H7 (cell line): ENCODE measurements around the gene DGAT2L6. TPM values are rescaled to one million over a fixed set of nuclear protein-coding genes. Genes with fewer than 3 reads are reported as not detected.
"Not testable (repeated sequence)": the region's sequence is repeated elsewhere in the genome, so short reads cannot be mapped to it uniquely, and the experiment has no call there.

Source experiments
- DNase-seq: peaks from one replicate; pipeline ENCODE4 v3.0.0; 2012
- H3K27me3 ChIP-seq: 2 replicates; pipeline ENCODE4 v1.6.0; 2011; ENCODE audit warnings: mild to moderate bottlenecking, low read length; ENCODE audit not compliant: control insufficient read depth, insufficient read depth
- H3K36me3 ChIP-seq: replicated peaks from 2 replicates; pipeline ENCODE4 v1.5.1; 2011; ENCODE audit warnings: low read length; ENCODE audit not compliant: control insufficient read depth, insufficient read depth
- H3K4me3 ChIP-seq: 2 replicates; pipeline ENCODE4 v1.5.1; 2011; ENCODE audit warnings: low read depth, mild to moderate bottlenecking, control low read depth, low read length, moderate library complexity; ENCODE audit not compliant: insufficient read depth
- total RNA-seq: library from RNA; depleted of rRNA; stranded (reverse); fragments of >200 nt; shearing (Covaris generic); gene quantifications from 2 replicates; pipeline ENCODE4 v1.2.3, GENCODE V29; 2014; rRNA removed

The DGAT2L6 gene
- total RNA-seq, 1 experiment from 2014 or later = not detected

- Histone ChIP-seq H3K36me3 (no peaks in the 10 kb centered on the region), H3K27me3 (no peaks in the 10 kb centered on the region), H3K4me3 (no peak within 1 kb of the TSS)
- no peak for DNase-seq
These were observed 57.1 kb downstream of the DGAT2L6 start, which contains the start of gene AWAT1 for GRCh38 chrX:70234355-70234754. TSS of gene AWAT1 (plus strand) at chrX:70234655. CDS start at chrX:70234696, 41 bp downstream.

- no peak overlapping the region for H3K4me3 ChIP-seq
- H3K36me3 ChIP-seq = no peaks in the 10 kb centered on the region
- no peak for DNase-seq
- H3K27me3 ChIP-seq = no peaks in the 10 kb centered on the region
These were observed 63.5 kb downstream of the DGAT2L6 start for GRCh38 chrX:70240751-70241150.

DNA sequence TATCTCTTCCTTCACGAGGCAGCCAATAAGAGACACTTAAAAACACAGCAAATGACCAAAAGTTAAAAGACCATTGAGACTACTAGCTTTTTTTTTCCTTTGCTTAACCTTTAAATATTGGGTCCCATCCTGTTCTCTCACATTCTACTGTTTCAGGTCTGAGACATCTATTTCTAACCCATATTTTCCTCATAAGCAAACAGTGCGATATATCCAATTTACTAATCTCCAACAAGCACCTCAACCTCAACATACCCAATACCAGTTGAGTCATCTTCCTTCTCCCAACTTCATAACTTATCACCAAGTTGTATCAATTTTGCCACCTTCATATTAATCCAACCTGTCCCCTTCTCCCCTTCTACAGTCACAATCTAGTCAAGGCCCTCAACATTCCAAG is 64.2 kb downstream of the DGAT2L6 start:
- Histone ChIP-seq H3K36me3 (no peaks in the 10 kb centered on the region), H3K27me3 (no peaks in the 10 kb centered on the region), H3K4me3 (no peak overlapping the region)
- no peak for DNase-seq

DNA sequence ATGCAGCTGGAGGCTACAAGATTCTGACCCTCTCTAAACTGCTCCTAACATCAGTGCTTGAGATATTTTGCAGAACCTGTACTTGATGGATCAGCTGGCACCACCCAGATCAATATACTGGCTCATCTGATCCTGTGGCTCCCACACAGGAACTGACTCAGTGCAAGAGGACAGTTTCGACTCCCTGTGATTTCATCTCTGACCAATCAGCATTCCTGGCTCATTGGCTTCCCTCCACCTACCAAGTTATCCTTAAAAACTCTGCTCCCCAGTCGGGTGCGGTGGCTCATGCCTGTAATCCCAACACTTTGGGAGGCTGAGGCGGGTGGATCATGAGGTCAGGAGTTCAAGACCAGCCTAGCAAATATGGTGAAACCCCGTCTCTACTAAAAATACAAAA is 66.3 kb downstream of the DGAT2L6 start:
- H3K36me3 ChIP-seq, H3K4me3 ChIP-seq, H3K27me3 ChIP-seq, DNase-seq: not testable (repeated sequence)

DNA sequence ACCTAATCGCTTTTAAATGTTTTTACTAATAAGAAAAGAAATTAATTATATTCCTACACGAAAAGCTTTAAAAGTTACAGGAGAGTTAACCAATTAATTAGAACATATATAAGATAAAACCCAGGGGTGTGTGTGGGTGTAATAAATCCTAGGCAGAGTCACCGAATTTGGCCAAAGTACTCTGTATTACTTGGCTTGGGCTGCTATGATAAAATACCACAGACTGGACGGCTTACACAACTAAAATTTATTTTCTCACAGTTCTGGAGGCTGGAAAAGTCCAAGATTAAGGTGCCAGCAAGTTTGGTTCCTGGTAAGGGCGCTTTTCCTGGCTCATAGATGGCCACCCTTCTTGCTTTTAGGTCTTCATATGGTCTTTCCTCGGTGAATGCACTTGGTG is 67.6 kb downstream of the DGAT2L6 start:
- no peaks in the 10 kb centered on the region for H3K36me3 ChIP-seq
- H3K4me3 ChIP-seq = no peak overlapping the region
- DNase-seq = no peak
- H3K27me3 ChIP-seq = no peaks in the 10 kb centered on the region

- H3K4me3 ChIP-seq = no peak overlapping the region
- DNase-seq = no peak
- H3K27me3 ChIP-seq = no peaks in the 10 kb centered on the region
- no peaks in the 10 kb centered on the region for H3K36me3 ChIP-seq
These were observed 70.0 kb downstream of the DGAT2L6 start for GRCh38 chrX:70247252-70247651.

DNA sequence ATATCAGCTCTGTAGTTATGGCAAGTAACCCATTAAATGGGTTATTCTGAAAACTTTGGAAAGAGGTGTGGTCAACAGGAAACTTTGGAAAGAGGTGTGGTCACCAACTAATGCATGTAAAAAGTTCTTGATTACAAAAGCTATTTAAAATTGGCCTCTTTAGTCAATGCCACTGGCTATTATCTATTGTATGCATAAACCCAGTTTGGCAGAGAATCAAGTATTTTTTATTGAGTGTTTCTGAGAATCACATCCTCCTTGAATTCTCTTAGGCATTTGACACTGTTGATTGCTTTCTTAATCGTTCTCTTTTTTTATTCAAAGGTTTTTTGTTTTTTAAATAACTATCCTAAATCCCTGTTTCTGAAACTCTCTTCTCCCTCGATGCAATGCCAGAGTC is 75.2 kb downstream of the DGAT2L6 start:
- Histone ChIP-seq H3K27me3 (no peaks in the 10 kb centered on the region), H3K36me3 (no peaks in the 10 kb centered on the region), H3K4me3 (no peak overlapping the region)
- no peak for DNase-seq

GRCh38 chrX:70253377-70254062 is 76.2 kb downstream of the DGAT2L6 start:
- Histone ChIP-seq H3K27me3 (no peaks in the 10 kb centered on the region), H3K36me3 (no peaks in the 10 kb centered on the region), H3K4me3 (no peak overlapping the region)
- no peak for DNase-seq

DNA sequence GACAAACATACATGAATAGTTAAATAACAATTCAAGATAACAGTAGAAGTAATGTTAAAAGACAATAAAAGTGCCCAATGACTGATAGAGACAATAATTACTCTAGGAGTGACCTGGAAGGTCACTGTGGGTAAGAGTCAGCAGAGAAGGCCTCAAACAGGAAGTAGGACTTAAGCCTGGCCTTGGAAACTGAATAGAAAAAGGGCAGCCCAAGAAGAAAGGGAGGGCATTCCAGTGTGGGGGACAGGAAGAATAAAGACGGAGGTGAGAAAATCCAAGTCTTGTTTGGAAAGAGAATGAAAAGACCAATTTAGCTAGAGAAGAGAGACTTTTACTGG is 76.7 kb downstream of the DGAT2L6 start:
- H3K4me3 ChIP-seq = no peak overlapping the region
- H3K36me3 ChIP-seq = no peaks in the 10 kb centered on the region
- no peak for DNase-seq
- H3K27me3 ChIP-seq = no peaks in the 10 kb centered on the region

- DNase-seq = no peak
- no peaks in the 10 kb centered on the region for H3K36me3 ChIP-seq
- H3K4me3 ChIP-seq = no peak overlapping the region
- no peaks in the 10 kb centered on the region for H3K27me3 ChIP-seq
These were observed 77.6 kb downstream of the DGAT2L6 start for GRCh38 chrX:70254909-70255308.

Other genes starting within 250 kb of the DGAT2L6 start
- gene AWAT2, start 127.5 kb upstream of the DGAT2L6 start, total RNA-seq = 0.26 TPM in 1 of 2 replicates, not detected in the other
- gene OTUD6A, start 115.0 kb upstream of the DGAT2L6 start, total RNA-seq = not detected in 2 replicates
- 47.5 and 57.2 TPM in 2 replicates for gene IGBP1, start 44.0 kb upstream of the DGAT2L6 start, total RNA-seq
- gene AWAT1, start 57.2 kb downstream of the DGAT2L6 start, total RNA-seq = not detected in 2 replicates
- gene P2RY4, start 82.7 kb downstream of the DGAT2L6 start, total RNA-seq = not detected in 2 replicates
- gene ARR3, start 90.9 kb downstream of the DGAT2L6 start, total RNA-seq = not detected in 2 replicates
- not detected in 2 replicates for gene RAB41, start 104.7 kb downstream of the DGAT2L6 start, total RNA-seq
- 35.0 and 37.5 TPM in 2 replicates for gene PDZD11, start 112.4 kb downstream of the DGAT2L6 start, total RNA-seq
- gene KIF4A, start 112.6 kb downstream of the DGAT2L6 start, total RNA-seq = 25.7 and 36.0 TPM in 2 replicates
- gene GDPD2, start 245.8 kb downstream of the DGAT2L6 start, total RNA-seq = 1.5 and 2.0 TPM in 2 replicates